ENCODE data around the gene KLHL18.
"Not testable (repeated sequence)": the region's sequence is repeated elsewhere in the genome, so short reads cannot be mapped to it uniquely, and the experiment has no call there.

DNA sequence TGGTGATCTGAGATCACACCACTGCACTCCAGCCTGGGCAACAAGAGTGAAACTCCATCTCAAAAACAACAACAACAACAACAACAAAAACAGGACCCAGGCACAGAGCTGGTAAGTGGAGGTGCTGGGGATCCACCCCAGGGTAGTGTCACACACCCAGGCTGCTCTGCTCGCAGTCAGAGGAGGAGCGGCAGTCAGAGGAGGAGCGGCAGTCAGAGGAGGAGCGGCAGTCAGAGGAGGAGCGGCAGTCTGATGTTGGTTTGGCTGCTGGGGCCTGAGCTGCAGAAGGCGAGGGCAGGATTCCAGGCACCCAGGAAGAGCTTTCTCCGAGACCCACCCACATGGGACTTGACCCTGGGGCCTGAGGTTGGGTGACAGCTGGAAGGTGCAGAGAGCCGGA lies 87.3 kb downstream of the KLHL18 start:
- not testable (repeated sequence) for TF ChIP-seq CTCF (optimal IDR thresholded peaks at IDR 0.05 in 1 of 3, IDR thresholded peaks at IDR 0.05 in 1 of 3, conservative IDR thresholded peaks at IDR 0.05 in 1 of 3; ENCODE audit: extremely low read depth in 1 of 3, insufficient read depth in 2 of 3, low read length in 3 of 3); EZH2 (IDR thresholded peaks at IDR 0.05; ENCODE audit: low read length)
